ENCODE data around the gene ANXA1. TPM values are rescaled to one million over a fixed set of nuclear protein-coding genes. Genes with fewer than 3 reads are reported as not detected.

The ANXA1 gene
- total RNA-seq, 2 experiments from 2014 or later, result 26.0 to 30.9 TPM

- Mint-ChIP-seq H3K4me1 (peaks cover 27% of the 10 kb centered on the region), H3K9me3 (ENCODE audit: low read depth) (no peaks in the 10 kb centered on the region), H3K27ac (no peak overlapping the region), H3K36me3 (ENCODE audit: low read depth) (no peaks in the 10 kb centered on the region), H3K27me3 (no peaks in the 10 kb centered on the region), H3K4me3 (no peak overlapping the region)
- ChIA-PET POLR2A (no interaction called here), CTCF (interaction anchor here (0.6 kb wide), 1 partner anchor 71 kb away, joined by 3 read pairs; no protein-coding TSS in a partner anchor)
- intact Hi-C loops (cut with DNase I, micrococcal nuclease), result loop anchor here in 1 of 2 experiments (10.0 kb wide), 2 partner anchors 1223 to 1817 kb away; partner anchors contain the start of genes ABHD17B, C9orf40 and C9orf85
- ATAC-seq (no peak), DNase-seq (no peak)
Observed at GRCh38 chr9:73137914-73138313, 13.8 kb upstream of the ANXA1 start.

DNA sequence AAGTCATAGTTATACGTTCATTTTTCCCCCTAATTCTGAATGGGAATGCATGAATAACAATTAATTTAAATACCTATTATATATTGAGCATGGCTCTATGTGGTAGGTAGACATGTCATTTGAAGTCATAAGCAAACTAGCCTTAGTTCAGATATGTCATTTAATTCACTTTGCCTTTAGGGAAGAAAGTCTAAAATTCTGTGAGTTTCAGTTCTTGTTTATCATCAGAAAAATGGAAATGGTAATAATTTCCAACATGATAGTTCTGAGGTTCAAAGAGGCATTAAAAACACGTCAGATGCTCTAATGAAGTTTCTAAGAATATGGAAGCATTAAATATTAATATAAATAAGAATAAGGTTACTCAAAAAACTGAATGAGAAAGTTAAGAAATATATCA, 13.1 kb upstream of the ANXA1 start:
- no peaks in the 10 kb centered on the region for H3K9me3 Mint-ChIP-seq (ENCODE audit: low read depth)
- DNase-seq, result no peak
- H3K27me3 Mint-ChIP-seq, result no peaks in the 10 kb centered on the region
- peaks cover 29% of the 10 kb centered on the region for H3K4me1 Mint-ChIP-seq
- H3K27ac Mint-ChIP-seq, result no peak overlapping the region
- intact Hi-C loops (cut with DNase I, micrococcal nuclease), result loop anchor here in 1 of 2 experiments (10.0 kb wide), 2 partner anchors 1224 to 1816 kb away; partner anchors contain the start of genes ABHD17B, C9orf40 and C9orf85
- H3K4me3 Mint-ChIP-seq, result no peak overlapping the region
- ATAC-seq, result no peak
- CTCF ChIA-PET, result no interaction called here
- H3K36me3 Mint-ChIP-seq (ENCODE audit: low read depth), result no peaks in the 10 kb centered on the region
- POLR2A ChIA-PET, result no interaction called here

DNA sequence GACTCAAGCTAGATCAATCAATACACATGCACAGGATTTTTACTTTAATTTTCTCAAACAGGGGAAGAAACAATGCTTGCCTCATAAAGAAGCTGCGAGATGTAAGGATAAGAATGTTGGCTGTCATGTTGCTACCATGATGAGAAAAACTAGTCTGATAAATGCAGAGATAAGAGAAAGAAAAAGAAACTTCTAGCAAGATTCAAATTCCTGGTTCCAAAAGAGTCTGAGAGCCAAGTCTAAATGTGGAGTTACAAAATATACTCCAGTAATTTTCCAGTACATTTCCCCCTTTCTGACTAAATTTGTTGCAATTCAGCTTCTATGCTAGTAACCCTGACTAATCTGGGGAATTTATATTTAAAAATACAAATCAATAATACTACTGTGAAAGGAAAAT, 10.4 kb upstream of the ANXA1 start:
- Mint-ChIP-seq H3K9me3 (ENCODE audit: low read depth) (no peaks in the 10 kb centered on the region), H3K4me1 (peaks cover 21% of the 10 kb centered on the region), H3K27me3 (no peaks in the 10 kb centered on the region), H3K4me3 (no peak overlapping the region), H3K36me3 (ENCODE audit: low read depth) (no peaks in the 10 kb centered on the region), H3K27ac (no peak overlapping the region)
- intact Hi-C loops (cut with DNase I, micrococcal nuclease), result no loop called here
- ATAC-seq, result no peak
- ChIA-PET POLR2A (no interaction called here), CTCF (interaction anchor here (0.6 to 1.2 kb wide), 3 partner anchors 10 to 110 kb away, joined by 3 to 6 read pairs (median 3); no protein-coding TSS in a partner anchor)
- DNase-seq, result no peak

DNA sequence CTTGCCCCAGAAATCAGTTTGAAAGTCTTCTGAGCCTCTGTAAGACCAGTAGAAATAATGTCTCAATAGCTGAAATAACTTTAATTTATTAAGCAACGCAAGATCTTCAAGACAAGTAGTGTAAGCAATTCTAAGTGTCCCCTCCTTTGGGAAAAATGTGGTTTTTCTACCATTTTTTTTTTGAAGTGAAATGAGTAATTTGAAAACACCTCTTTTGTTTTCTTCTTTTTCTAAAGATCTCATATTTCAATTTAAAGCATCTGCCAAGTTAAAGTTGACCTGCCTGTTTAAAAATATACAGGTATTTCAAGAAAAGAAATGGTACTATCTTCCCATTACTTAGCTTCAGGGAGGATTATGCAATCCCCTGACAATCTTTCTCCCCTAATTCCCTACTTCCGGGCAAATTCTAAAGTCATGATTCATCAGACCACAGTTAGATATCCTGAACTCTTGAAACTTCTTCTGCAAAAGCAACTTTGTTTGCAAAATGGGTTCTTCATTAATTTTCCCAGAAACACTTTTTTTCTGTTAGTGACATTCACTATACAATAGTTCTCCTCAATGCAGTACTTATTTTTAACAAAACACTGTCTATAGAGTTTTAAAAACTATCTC, 7.8 kb upstream of the ANXA1 start:
- Mint-ChIP-seq H3K4me3 (no peak overlapping the region), H3K27me3 (no peaks in the 10 kb centered on the region), H3K36me3 (ENCODE audit: low read depth) (no peaks in the 10 kb centered on the region), H3K4me1 (peaks cover 28% of the 10 kb centered on the region), H3K9me3 (ENCODE audit: low read depth) (no peaks in the 10 kb centered on the region), H3K27ac (peak overlapping the region; percentile 16)
- ATAC-seq (no peak), DNase-seq (no peak)
- POLR2A ChIA-PET, result interaction anchor here (0.8 kb wide), 1 partner anchor 30 kb away, joined by 6 read pairs; no protein-coding TSS in a partner anchor
- CTCF ChIA-PET, result interaction anchor here (1.0 to 1.4 kb wide), 4 partner anchors 9 to 36 kb away, joined by 3 to 4 read pairs (median 3); no protein-coding TSS in a partner anchor
- intact Hi-C loops (cut with DNase I, micrococcal nuclease), result no loop called here

DNA sequence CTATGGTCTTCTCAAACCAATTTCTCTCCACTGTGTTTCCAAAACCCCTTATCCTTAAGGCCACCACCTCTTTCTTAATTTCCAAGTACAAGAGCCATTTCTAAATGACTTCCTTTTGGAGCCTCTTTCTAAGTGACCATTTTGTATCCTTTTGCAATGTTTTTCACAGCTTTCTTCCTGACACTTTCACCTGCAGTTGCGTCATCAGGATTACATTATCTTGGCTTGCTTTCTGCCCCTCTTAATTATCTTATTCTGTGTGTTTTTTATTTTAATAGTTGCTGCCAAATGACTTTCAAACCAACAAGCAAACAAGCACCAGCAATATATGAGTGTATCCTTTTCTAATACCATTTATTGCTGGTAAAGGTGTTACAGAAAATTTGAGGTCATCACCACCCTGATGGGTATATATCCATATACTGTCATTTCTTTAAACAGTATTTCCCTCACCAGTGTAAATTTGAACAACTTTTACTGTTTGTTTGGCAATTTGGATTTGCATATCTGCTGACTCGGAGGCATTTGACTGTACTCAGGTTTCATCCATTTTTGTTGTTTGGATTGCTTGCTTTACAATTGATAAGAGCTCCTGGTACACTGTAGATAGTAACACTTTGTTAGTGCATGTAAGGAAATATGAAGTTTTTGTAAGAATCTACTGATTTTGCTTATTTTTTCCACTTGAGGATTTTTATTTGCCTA, 5.4 kb upstream of the ANXA1 start:
- Mint-ChIP-seq H3K27ac (no peak overlapping the region), H3K36me3 (ENCODE audit: low read depth) (no peaks in the 10 kb centered on the region), H3K27me3 (no peaks in the 10 kb centered on the region), H3K9me3 (ENCODE audit: low read depth) (no peaks in the 10 kb centered on the region), H3K4me3 (no peak overlapping the region), H3K4me1 (peaks cover 46% of the 10 kb centered on the region)
- intact Hi-C loops (cut with DNase I, micrococcal nuclease), result loop anchor here in 1 of 2 experiments (5.0 kb wide), 1 partner anchor 619 kb away; no protein-coding TSS in a partner anchor
- ChIA-PET CTCF (interaction anchor here (0.6 to 1.7 kb wide), 3 partner anchors 13 to 35 kb away, joined by 3 to 4 read pairs (median 3); no protein-coding TSS in a partner anchor), POLR2A (no interaction called here)
- no peak for DNase-seq
- ATAC-seq, result no peak

- ATAC-seq (no peak), DNase-seq (no peak)
- Mint-ChIP-seq H3K27ac (peak overlapping the region; percentile 25), H3K27me3 (no peaks in the 10 kb centered on the region), H3K9me3 (ENCODE audit: low read depth) (no peaks in the 10 kb centered on the region), H3K4me1 (peaks cover 62% of the 10 kb centered on the region), H3K4me3 (no peak overlapping the region), H3K36me3 (ENCODE audit: low read depth) (no peaks in the 10 kb centered on the region)
- ChIA-PET POLR2A (no interaction called here), CTCF (interaction anchor here (0.6 to 1.7 kb wide), 4 partner anchors 9 to 62 kb away, joined by 3 to 6 read pairs (median 4); no protein-coding TSS in a partner anchor)
- intact Hi-C loops (cut with DNase I, micrococcal nuclease), result loop anchor here in 1 of 2 experiments (5.0 kb wide), 1 partner anchor 621 kb away; no protein-coding TSS in a partner anchor
Observed at GRCh38 chr9:73148447-73148937, 3.2 kb upstream of the ANXA1 start.

DNA sequence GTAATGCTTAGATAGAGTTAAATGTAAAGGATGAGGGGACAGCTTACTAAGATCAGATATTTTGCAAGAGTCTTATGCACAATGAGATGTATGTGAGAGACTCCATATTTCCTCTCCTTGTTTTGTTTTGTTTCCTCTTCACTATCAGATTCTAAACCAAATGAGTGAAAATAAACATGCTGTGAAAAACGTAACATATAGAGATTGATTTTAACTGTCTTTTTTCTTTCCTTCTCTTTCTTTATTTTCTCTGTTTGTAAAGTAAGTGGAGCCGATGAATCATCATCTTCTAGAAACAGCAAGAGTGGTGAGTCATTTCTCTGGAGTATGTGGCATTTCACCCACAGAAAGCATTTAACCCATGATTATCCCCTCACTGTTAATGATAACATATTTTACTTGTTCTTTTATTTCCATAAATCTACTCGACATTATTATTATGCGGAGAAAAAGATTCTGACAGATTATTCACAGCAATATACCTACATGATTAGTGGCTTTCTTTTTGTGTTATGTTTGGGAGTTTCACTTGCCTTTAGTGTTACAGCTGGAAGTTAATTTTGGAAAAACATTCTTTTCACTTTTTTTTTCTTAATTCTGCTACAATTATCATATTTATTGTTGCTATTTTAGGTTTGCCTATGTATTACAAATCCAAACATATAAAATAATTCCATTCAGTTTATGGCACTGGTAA, 2.1 kb upstream of the ANXA1 start:
- CTCF ChIA-PET, result interaction anchor here (0.6 to 1.7 kb wide), 5 partner anchors 8 to 882 kb away, joined by 3 to 6 read pairs (median 3); no protein-coding TSS in a partner anchor
- no peaks in the 10 kb centered on the region for H3K9me3 Mint-ChIP-seq (ENCODE audit: low read depth)
- no peaks in the 10 kb centered on the region for H3K36me3 Mint-ChIP-seq (ENCODE audit: low read depth)
- peak; percentile 65 for ATAC-seq
- no peak for DNase-seq
- H3K27ac Mint-ChIP-seq, result peak overlapping the region; percentile 81
- peaks cover 61% of the 10 kb centered on the region for H3K4me1 Mint-ChIP-seq
- H3K27me3 Mint-ChIP-seq, result no peaks in the 10 kb centered on the region
- POLR2A ChIA-PET, result interaction anchor here (0.7 kb wide), 1 partner anchor 1238 kb away, joined by 3 read pairs; the partner anchor contains the start of gene C9orf85
- intact Hi-C loops (cut with DNase I, micrococcal nuclease), result loop anchor here (1.0 to 10.0 kb wide), 9 partner anchors 17 to 1995 kb away; partner anchors contain the start of genes CARNMT1 (in 1 of the 2), CEMIP2 (in 1 of the 2), NMRK1 (in 1 of the 2) and OSTF1 (in 1 of the 2)
- H3K4me3 Mint-ChIP-seq, result peak overlapping the region; percentile 64

- intact Hi-C loops (cut with DNase I, micrococcal nuclease), result loop anchor here (5.0 to 10.0 kb wide), 6 partner anchors 65 to 1992 kb away; partner anchors contain the start of genes CARNMT1 (in 1 of the 2), CEMIP2 (in 1 of the 2), NMRK1 (in 1 of the 2) and OSTF1 (in 1 of the 2)
- POLR2A ChIA-PET, result interaction anchor here (0.5 to 1.0 kb wide), 3 partner anchors 8 to 1997 kb away, joined by 3 read pairs; no protein-coding TSS in a partner anchor
- Mint-ChIP-seq H3K27ac (peak overlapping the region; percentile 37), H3K9me3 (ENCODE audit: low read depth) (no peaks in the 10 kb centered on the region), H3K27me3 (no peaks in the 10 kb centered on the region), H3K36me3 (ENCODE audit: low read depth) (no peaks in the 10 kb centered on the region), H3K4me3 (peak overlapping the region; percentile 70), H3K4me1 (peaks cover 86% of the 10 kb centered on the region)
- DNase-seq, result no peak
- no peak for ATAC-seq
- CTCF ChIA-PET, result interaction anchor here (1.2 to 3.3 kb wide), 3 partner anchors 19 to 45 kb away, joined by 7 to 12 read pairs (median 7); no protein-coding TSS in a partner anchor
Observed at GRCh38 chr9:73152543-73152844, 829 bp downstream of the ANXA1 start.

DNA sequence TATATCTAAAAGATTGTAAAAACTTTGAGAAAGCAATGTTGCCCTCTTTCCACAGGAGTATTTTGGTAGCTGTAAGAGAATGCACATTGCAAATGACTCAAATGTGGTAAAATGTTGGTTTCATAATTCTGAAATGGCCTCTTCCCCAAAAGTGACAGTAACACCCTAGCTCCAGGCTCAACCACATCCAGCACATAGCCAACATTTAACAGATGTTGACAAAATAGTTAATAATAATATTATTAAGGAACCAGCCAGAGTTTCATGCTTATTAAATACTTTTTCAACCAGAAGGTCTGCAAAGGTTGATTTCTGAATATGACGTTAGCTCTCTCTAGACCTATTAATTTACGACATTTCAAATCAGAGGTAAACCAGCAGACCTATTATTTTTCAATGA, 1.3 kb downstream of the ANXA1 start:
- intact Hi-C loops (cut with DNase I, micrococcal nuclease), result loop anchor here (1.0 to 10.0 kb wide), 7 partner anchors 21 to 1992 kb away; partner anchors contain the start of genes CARNMT1 (in 1 of the 2), CEMIP2 (in 1 of the 2), NMRK1 (in 1 of the 2) and OSTF1 (in 1 of the 2)
- Mint-ChIP-seq H3K36me3 (ENCODE audit: low read depth) (peaks cover 2% of the 10 kb centered on the region), H3K9me3 (ENCODE audit: low read depth) (no peaks in the 10 kb centered on the region), H3K27ac (peak overlapping the region; percentile 78), H3K4me3 (peak overlapping the region; percentile 70), H3K27me3 (no peaks in the 10 kb centered on the region), H3K4me1 (peaks cover 90% of the 10 kb centered on the region)
- ATAC-seq (peak; percentile 68), DNase-seq (peak; percentile 35)
- ChIA-PET CTCF (interaction anchor here (0.7 to 3.3 kb wide), 4 partner anchors 10 to 45 kb away, joined by 3 to 12 read pairs (median 7); no protein-coding TSS in a partner anchor), POLR2A (interaction anchor here (0.5 to 1.0 kb wide), 4 partner anchors 8 to 1997 kb away, joined by 3 read pairs; no protein-coding TSS in a partner anchor)

GRCh38 chr9:73153793-73154227, 2.1 kb downstream of the ANXA1 start:
- Mint-ChIP-seq H3K27me3 (no peaks in the 10 kb centered on the region), H3K4me1 (peaks cover 90% of the 10 kb centered on the region), H3K4me3 (peak overlapping the region; percentile 70), H3K9me3 (ENCODE audit: low read depth) (no peaks in the 10 kb centered on the region), H3K36me3 (ENCODE audit: low read depth) (peaks cover 6% of the 10 kb centered on the region), H3K27ac (peak overlapping the region; percentile 94)
- intact Hi-C loops (cut with DNase I, micrococcal nuclease), result loop anchor here (1.0 to 10.0 kb wide), 7 partner anchors 22 to 1991 kb away; partner anchors contain the start of genes CARNMT1 (in 1 of the 2), CEMIP2 (in 1 of the 2), NMRK1 (in 1 of the 2) and OSTF1 (in 1 of the 2)
- CTCF ChIA-PET, result interaction anchor here (1.5 to 3.3 kb wide), 2 partner anchors 21 to 46 kb away, joined by 7 to 12 read pairs; no protein-coding TSS in a partner anchor
- POLR2A ChIA-PET, result no interaction called here
- DNase-seq, result no peak
- no peak for ATAC-seq

Measured in activated CD4-positive, alpha-beta T cell treated with anti-CD3 and anti-CD28 coated beads for 36 hours (primary cell).